Measurements from ENCODE around the gene TAF11L12. TPM values are rescaled to one million over a fixed set of nuclear protein-coding genes. Genes with fewer than 3 reads are reported as not detected.
"Not testable (repeated sequence)": the region's sequence is repeated elsewhere in the genome, so short reads cannot be mapped to it uniquely, and the experiment has no call there.

Gene TAF11L12
- total and polyA plus RNA-seq, 9 donors, result not detected

- intact Hi-C loops (cut with DNase I), result no loop called here
- Histone ChIP-seq H3K27ac (no peak within 1 kb of the TSS), H3K36me3 (no peaks in the 10 kb centered on the region), H3K4me3 (no peak within 1 kb of the TSS), H3K4me1 (ENCODE audit: insufficient read depth) (no peaks in the 10 kb centered on the region), H3K9me3 (no peaks in the 10 kb centered on the region), H3K27me3 (no peaks in the 10 kb centered on the region)
- DNase-seq, result no peak
- TF ChIP-seq EP300 (IDR thresholded peaks at IDR 0.05), result no peak
- TF ChIP-seq POLR2A (IDR thresholded peaks at IDR 0.05), result no peak
- no peak for TF ChIP-seq CTCF (IDR thresholded peaks at IDR 0.05)
- WGBS, 3 donors, result 87 to 97% (median 89%) methylated on average over 4 to 5 of the region's 5 CpGs
Observed at GRCh38 chr5:17634160-17634559, 24.0 kb downstream of the TAF11L12 start, which contains the start of gene TAF11L14. TAF11L14 (plus strand) TSS chr5:17634460.

GRCh38 chr5:17649232-17649631 lies 39.0 kb downstream of the TAF11L12 start:
- H3K27ac ChIP-seq; DNase-seq; intact Hi-C loops (cut with DNase I); H3K27me3 ChIP-seq; H3K9me3 ChIP-seq; H3K36me3 ChIP-seq; H3K4me1 ChIP-seq (ENCODE audit: insufficient read depth); H3K4me3 ChIP-seq: not testable (repeated sequence)
- 89 to 91% (median 90%) methylated on average over 10 of the region's 10 CpGs for WGBS, 3 donors

GRCh38 chr5:17655201-17655759 lies 45.1 kb downstream of the TAF11L12 start:
- H3K27me3 ChIP-seq; H3K9me3 ChIP-seq; H3K4me3 ChIP-seq; H3K27ac ChIP-seq; H3K4me1 ChIP-seq (ENCODE audit: insufficient read depth); DNase-seq; intact Hi-C loops (cut with DNase I); H3K36me3 ChIP-seq: not testable (repeated sequence)
- 94 to 96% (median 95%) methylated on average over 4 to 32 of the region's 32 CpGs for WGBS, 3 donors

- Histone ChIP-seq H3K9me3 (no peaks in the 10 kb centered on the region), H3K27ac (no peak overlapping the region), H3K4me1 (ENCODE audit: insufficient read depth) (no peaks in the 10 kb centered on the region), H3K36me3 (no peaks in the 10 kb centered on the region), H3K4me3 (no peak overlapping the region), H3K27me3 (no peaks in the 10 kb centered on the region)
- intact Hi-C loops (cut with DNase I), result no loop called here
- TF ChIP-seq POLR2A (IDR thresholded peaks at IDR 0.05) (no peak), CTCF (IDR thresholded peaks at IDR 0.05) (no peak), EP300 (IDR thresholded peaks at IDR 0.05) (no peak)
- 65 to 68% (median 68%) methylated on average over 6 of the region's 6 CpGs for WGBS, 3 donors
- no peak for DNase-seq
Observed at GRCh38 chr5:17655921-17656320, 45.7 kb downstream of the TAF11L12 start.

Small RNAs within 50 kb of the gene (small RNA-seq; reads per million reads assigned to genes)
- not detected for gene AC233724.1
- not detected for gene AC233724.2
- not detected for gene AC233724.3
- gene AC233724.4, result not detected
- gene AC233724.6, result not detected
- not detected for gene AC233724.7

Other genes with a start within 250 kb of the TAF11L12 start
- not detected for gene TAF11L2, start 112.2 kb upstream of the TAF11L12 start, total RNA-seq
- not detected for gene TAF11L2, start 112.2 kb upstream of the TAF11L12 start, polyA plus RNA-seq
- not detected for gene TAF11L3, start 92.0 kb upstream of the TAF11L12 start, total RNA-seq
- gene TAF11L3, start 92.0 kb upstream of the TAF11L12 start, polyA plus RNA-seq, result not detected
- gene TAF11L4, start 88.6 kb upstream of the TAF11L12 start, total RNA-seq, result not detected
- not detected for gene TAF11L4, start 88.6 kb upstream of the TAF11L12 start, polyA plus RNA-seq
- gene TAF11L5, start 85.2 kb upstream of the TAF11L12 start, total RNA-seq, result not detected
- not detected for gene TAF11L5, start 85.2 kb upstream of the TAF11L12 start, polyA plus RNA-seq
- gene TAF11L6, start 81.7 kb upstream of the TAF11L12 start, total RNA-seq, result not detected
- gene TAF11L6, start 81.7 kb upstream of the TAF11L12 start, polyA plus RNA-seq, result not detected
- not detected for gene TAF11L7, start 24.6 kb upstream of the TAF11L12 start, total RNA-seq
- gene TAF11L7, start 24.6 kb upstream of the TAF11L12 start, polyA plus RNA-seq, result not detected
- gene TAF11L8, start 19.4 kb upstream of the TAF11L12 start, total RNA-seq, result not detected
- not detected for gene TAF11L8, start 19.4 kb upstream of the TAF11L12 start, polyA plus RNA-seq
- gene TAF11L9, start 16.0 kb upstream of the TAF11L12 start, total RNA-seq, result not detected
- not detected for gene TAF11L9, start 16.0 kb upstream of the TAF11L12 start, polyA plus RNA-seq
- not detected for gene TAF11L10, start 12.6 kb upstream of the TAF11L12 start, total RNA-seq
- gene TAF11L10, start 12.6 kb upstream of the TAF11L12 start, polyA plus RNA-seq, result not detected
- not detected for gene TAF11L11, start 6.2 kb upstream of the TAF11L12 start, total RNA-seq
- not detected for gene TAF11L11, start 6.2 kb upstream of the TAF11L12 start, polyA plus RNA-seq
- gene TAF11L13, start 21.7 kb downstream of the TAF11L12 start, total RNA-seq, result not detected
- not detected for gene TAF11L13, start 21.7 kb downstream of the TAF11L12 start, polyA plus RNA-seq
- gene TAF11L14, start 24.1 kb downstream of the TAF11L12 start, total RNA-seq, result not detected
- gene TAF11L14, start 24.1 kb downstream of the TAF11L12 start, polyA plus RNA-seq, result not detected

Measured in ovary (tissue), 9 donors.